Measurements from ENCODE around the gene SMCP.

SMCP gene

GRCh38 chr1:152878042-152878441, at the start of gene SMCP:
SMCP (plus strand) TSS chr1:152878322; CDS start chr1:152884423, 6,101 bp downstream.
- DNase-seq (ENCODE audit: low read depth in 3 of 3) = peak in 1 of 3 donors; percentile 25

GRCh38 chr1:152836870-152837269, 41.3 kb upstream of the SMCP start:
- no peak for DNase-seq (ENCODE audit: low read depth in 3 of 3)

GRCh38 chr1:152842556-152842955, 35.6 kb upstream of the SMCP start, which contains the start of gene LCE6A:
LCE6A (plus strand) TSS chr1:152842856; CDS start chr1:152843521, 665 bp downstream.
- no peak for DNase-seq (ENCODE audit: low read depth in 3 of 3)

- no peak for DNase-seq (ENCODE audit: low read depth in 3 of 3)
Observed at GRCh38 chr1:152855661-152856060, 22.5 kb upstream of the SMCP start.

- DNase-seq (ENCODE audit: low read depth in 3 of 3) = no peak
Observed at GRCh38 chr1:152858062-152858461, 20.1 kb upstream of the SMCP start.

GRCh38 chr1:152859696-152860095, 18.4 kb upstream of the SMCP start, which contains the start of gene LCE7A:
LCE7A (plus strand) TSS chr1:152859996; CDS start chr1:152860698, 702 bp downstream.
- no peak for DNase-seq (ENCODE audit: low read depth in 3 of 3)

GRCh38 chr1:152860129-152860528, 18.0 kb upstream of the SMCP start:
- DNase-seq (ENCODE audit: low read depth in 3 of 3) = no peak

- DNase-seq (ENCODE audit: low read depth in 3 of 3) = no peak
Observed at GRCh38 chr1:152861374-152861773, 16.7 kb upstream of the SMCP start.

- DNase-seq (ENCODE audit: low read depth in 3 of 3) = no peak
Observed at GRCh38 chr1:152864443-152864842, 13.7 kb upstream of the SMCP start.

GRCh38 chr1:152866321-152866720, 11.8 kb upstream of the SMCP start:
- no peak for DNase-seq (ENCODE audit: low read depth in 3 of 3)

- DNase-seq (ENCODE audit: low read depth in 3 of 3) = peak; percentile 34 to 51 (median 41)
Observed at GRCh38 chr1:152869808-152870419, 8.2 kb upstream of the SMCP start.

GRCh38 chr1:152870831-152871730, 7.0 kb upstream of the SMCP start:
- no peak for DNase-seq (ENCODE audit: low read depth in 3 of 3)

GRCh38 chr1:152871731-152872126, 6.4 kb upstream of the SMCP start:
- DNase-seq (ENCODE audit: low read depth in 3 of 3) = no peak

- DNase-seq (ENCODE audit: low read depth in 3 of 3) = no peak
Observed at GRCh38 chr1:152873495-152873894, 4.6 kb upstream of the SMCP start.

- no peak for DNase-seq (ENCODE audit: low read depth in 3 of 3)
Observed at GRCh38 chr1:152876827-152877226, 1.3 kb upstream of the SMCP start.

GRCh38 chr1:152879559-152880198, 1.6 kb downstream of the SMCP start:
- DNase-seq (ENCODE audit: low read depth in 3 of 3) = no peak

- no peak for DNase-seq (ENCODE audit: low read depth in 3 of 3)
Observed at GRCh38 chr1:152880316-152880715, 2.2 kb downstream of the SMCP start.

GRCh38 chr1:152880907-152881306, 2.8 kb downstream of the SMCP start:
- DNase-seq (ENCODE audit: low read depth in 3 of 3) = no peak

GRCh38 chr1:152884085-152884484, 6.0 kb downstream of the SMCP start:
- no peak for DNase-seq (ENCODE audit: low read depth in 3 of 3)

GRCh38 chr1:152884506-152884905, 6.4 kb downstream of the SMCP start:
- no peak for DNase-seq (ENCODE audit: low read depth in 3 of 3)

- DNase-seq (ENCODE audit: low read depth in 3 of 3) = no peak
Observed at GRCh38 chr1:152884966-152885624, 7.0 kb downstream of the SMCP start.

GRCh38 chr1:152886085-152886484, 8.0 kb downstream of the SMCP start:
- no peak for DNase-seq (ENCODE audit: low read depth in 3 of 3)

All from stimulated activated CD4-positive, alpha-beta T cell treated with anti-CD3 and anti-CD28 coated beads, TNF-alpha, amount 100 ng/mL, for 48 hours (primary cell).